ENCODE data around the gene INSIG2. TPM values are rescaled to one million over a fixed set of nuclear protein-coding genes. Genes with fewer than 3 reads are reported as not detected.
"Not testable (repeated sequence)": the region's sequence is repeated elsewhere in the genome, so short reads cannot be mapped to it uniquely, and the experiment has no call there.

The INSIG2 gene
- total RNA-seq, 1 experiment from 2014 or later: 36.1 TPM

- in situ Hi-C loops (cut with HindIII; ENCODE audit: low pct_unique_long_range_greater_than_20kb, low sequenced_read_pairs): no loop called here
- DNase-seq (ENCODE audit: low read depth): no peak
Measured at GRCh38 chr2:118091140-118091478, 2.8 kb downstream of the INSIG2 start.

DNA sequence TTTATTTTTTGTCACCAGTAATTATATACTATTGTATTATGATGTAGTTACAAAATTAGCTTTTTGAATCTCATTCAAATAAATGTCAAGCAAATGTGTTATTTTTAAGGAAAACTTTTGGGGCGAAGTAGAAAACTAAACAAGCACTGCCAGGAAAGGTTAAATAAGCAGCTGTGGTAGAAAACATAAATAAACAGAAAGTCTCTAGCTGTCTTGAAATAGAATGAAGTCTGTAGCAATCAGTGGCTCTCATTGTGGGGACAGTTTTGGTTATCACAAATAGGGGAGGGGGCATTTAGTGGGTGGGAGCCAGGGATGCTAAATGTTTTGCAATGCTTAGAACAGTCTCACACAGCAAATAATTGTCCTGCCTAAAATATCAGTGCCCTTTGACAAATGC is 3.4 kb downstream of the INSIG2 start:
- in situ Hi-C loops (cut with HindIII; ENCODE audit: low pct_unique_long_range_greater_than_20kb, low sequenced_read_pairs): no loop called here
- no peak for DNase-seq (ENCODE audit: low read depth)

- DNase-seq (ENCODE audit: low read depth); in situ Hi-C loops (cut with HindIII; ENCODE audit: low pct_unique_long_range_greater_than_20kb, low sequenced_read_pairs): not testable (repeated sequence)
Measured at GRCh38 chr2:118094102-118094501, 5.8 kb downstream of the INSIG2 start.

DNA sequence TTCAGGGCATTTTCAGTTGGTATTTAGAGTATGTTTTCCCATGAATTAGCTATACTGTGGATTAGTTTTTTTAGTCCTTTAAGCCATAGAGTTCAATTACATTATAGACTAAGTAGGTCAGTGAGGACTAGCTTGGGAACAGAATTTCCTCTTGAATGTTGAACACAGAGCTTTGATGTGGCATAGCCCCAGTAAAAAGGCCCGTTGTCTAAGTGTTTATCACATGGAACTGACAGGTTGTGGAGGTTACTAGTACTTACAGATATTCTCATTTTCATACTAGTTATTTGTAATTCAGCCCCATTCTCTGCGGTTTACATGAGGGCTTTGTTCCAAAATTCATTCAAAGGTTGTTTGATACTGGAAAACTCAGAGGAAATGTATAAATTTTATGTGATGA is 6.2 kb downstream of the INSIG2 start:
- in situ Hi-C loops (cut with HindIII; ENCODE audit: low pct_unique_long_range_greater_than_20kb, low sequenced_read_pairs): no loop called here

GRCh38 chr2:118095610-118096009 is 7.3 kb downstream of the INSIG2 start:
- in situ Hi-C loops (cut with HindIII; ENCODE audit: low pct_unique_long_range_greater_than_20kb, low sequenced_read_pairs): no loop called here
- DNase-seq (ENCODE audit: low read depth): no peak

More for the DNA sequence above, 6.2 kb downstream of the INSIG2 start:
- no peak for DNase-seq (ENCODE audit: low read depth)

DNA sequence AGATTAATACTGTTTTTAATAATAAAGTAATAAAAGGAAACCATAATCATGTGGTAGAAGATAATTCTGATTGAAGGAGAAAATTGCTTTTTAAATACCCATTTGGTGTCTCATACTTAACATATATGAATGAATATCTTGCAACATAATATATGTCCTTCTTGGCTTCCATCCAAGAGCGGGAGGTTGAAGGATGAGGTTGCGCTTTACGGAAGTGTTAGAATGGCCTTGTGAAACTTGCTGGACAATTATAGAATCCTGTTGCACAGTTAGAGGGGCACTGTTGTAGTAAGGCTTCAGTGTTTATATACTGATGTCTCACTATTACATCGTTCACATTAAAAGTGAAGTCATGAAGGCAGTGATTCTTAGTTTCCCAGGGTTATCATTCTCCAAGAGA is 9.4 kb downstream of the INSIG2 start:
- no peak for DNase-seq (ENCODE audit: low read depth)
- in situ Hi-C loops (cut with HindIII; ENCODE audit: low pct_unique_long_range_greater_than_20kb, low sequenced_read_pairs): no loop called here

GRCh38 chr2:118098307-118099030 is 10.2 kb downstream of the INSIG2 start:
- in situ Hi-C loops (cut with HindIII; ENCODE audit: low pct_unique_long_range_greater_than_20kb, low sequenced_read_pairs): no loop called here
- no peak for DNase-seq (ENCODE audit: low read depth)

- no peak for DNase-seq (ENCODE audit: low read depth)
- in situ Hi-C loops (cut with HindIII; ENCODE audit: low pct_unique_long_range_greater_than_20kb, low sequenced_read_pairs): no loop called here
Measured at GRCh38 chr2:118102433-118103082, 14.3 kb downstream of the INSIG2 start.

- in situ Hi-C loops (cut with HindIII; ENCODE audit: low pct_unique_long_range_greater_than_20kb, low sequenced_read_pairs): no loop called here
- no peak for DNase-seq (ENCODE audit: low read depth)
Measured at GRCh38 chr2:118103951-118104940, 16.0 kb downstream of the INSIG2 start.

DNA sequence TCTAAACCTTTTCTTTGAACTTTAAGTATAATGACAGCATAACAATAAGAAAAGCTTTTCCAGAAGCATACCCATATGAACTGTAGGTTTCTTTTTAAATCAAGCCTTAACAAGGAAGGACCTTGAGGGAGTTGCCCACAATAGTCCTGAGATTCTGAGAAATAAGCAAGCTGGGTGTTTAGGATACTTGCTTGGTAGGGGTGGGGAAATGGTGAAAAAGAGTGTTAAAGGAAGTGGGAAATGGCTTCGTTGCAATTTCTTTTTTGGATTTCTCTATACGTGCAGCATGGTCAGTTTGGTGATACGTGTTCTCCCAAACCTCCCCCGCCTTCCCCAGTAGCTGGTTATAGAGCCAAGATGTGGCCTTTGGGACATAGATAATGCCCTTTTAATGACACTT is 17.2 kb downstream of the INSIG2 start:
- in situ Hi-C loops (cut with HindIII; ENCODE audit: low pct_unique_long_range_greater_than_20kb, low sequenced_read_pairs): no loop called here

DNA sequence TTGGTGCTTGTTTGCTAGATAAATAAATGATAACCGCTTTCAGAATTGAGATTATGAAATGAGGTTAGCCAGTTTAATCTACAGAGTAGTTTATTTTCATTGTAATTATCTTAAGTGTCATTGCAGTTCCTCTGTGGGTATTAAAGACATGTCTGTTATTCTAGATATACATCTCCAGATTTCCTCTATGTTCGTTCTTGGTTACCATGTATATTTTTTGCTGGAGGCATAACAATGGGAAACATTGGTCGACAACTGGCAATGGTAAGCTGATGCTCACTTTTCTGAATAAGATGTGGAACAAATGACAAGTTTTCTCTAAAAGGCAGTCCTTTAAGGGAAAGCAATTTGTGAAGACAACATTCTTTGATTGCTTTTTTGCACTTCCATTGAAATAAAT is 18.7 kb downstream of the INSIG2 start:
- DNase-seq (ENCODE audit: low read depth): no peak
- in situ Hi-C loops (cut with HindIII; ENCODE audit: low pct_unique_long_range_greater_than_20kb, low sequenced_read_pairs): no loop called here

More for the DNA sequence above, 17.2 kb downstream of the INSIG2 start:
- no peak for DNase-seq (ENCODE audit: low read depth)

- in situ Hi-C loops (cut with HindIII; ENCODE audit: low pct_unique_long_range_greater_than_20kb, low sequenced_read_pairs): no loop called here
Measured at GRCh38 chr2:118110310-118110709, 22.0 kb downstream of the INSIG2 start.

DNA sequence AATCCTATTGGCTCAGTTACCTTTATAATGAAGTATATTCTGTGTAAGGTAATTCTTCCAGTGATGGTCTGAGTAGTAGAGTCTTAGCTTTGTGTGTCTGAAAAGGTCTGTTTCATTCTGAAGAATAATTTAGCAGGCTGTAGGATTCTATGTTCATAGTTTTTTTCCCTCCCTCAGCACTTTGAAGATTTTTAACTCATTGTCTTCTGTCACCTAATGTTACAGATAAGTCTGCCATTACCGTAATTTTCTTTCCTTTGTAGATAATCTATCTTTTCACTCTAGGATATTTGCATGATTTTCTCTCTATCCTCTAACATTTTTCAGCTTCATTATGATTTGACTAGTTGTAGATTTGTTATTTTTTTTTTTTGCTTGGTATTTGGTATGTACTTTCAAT is 22.7 kb downstream of the INSIG2 start:
- in situ Hi-C loops (cut with HindIII; ENCODE audit: low pct_unique_long_range_greater_than_20kb, low sequenced_read_pairs): no loop called here
- DNase-seq (ENCODE audit: low read depth): no peak

More at GRCh38 chr2:118110310-118110709, 22.0 kb downstream of the INSIG2 start:
- no peak for DNase-seq (ENCODE audit: low read depth)

DNA sequence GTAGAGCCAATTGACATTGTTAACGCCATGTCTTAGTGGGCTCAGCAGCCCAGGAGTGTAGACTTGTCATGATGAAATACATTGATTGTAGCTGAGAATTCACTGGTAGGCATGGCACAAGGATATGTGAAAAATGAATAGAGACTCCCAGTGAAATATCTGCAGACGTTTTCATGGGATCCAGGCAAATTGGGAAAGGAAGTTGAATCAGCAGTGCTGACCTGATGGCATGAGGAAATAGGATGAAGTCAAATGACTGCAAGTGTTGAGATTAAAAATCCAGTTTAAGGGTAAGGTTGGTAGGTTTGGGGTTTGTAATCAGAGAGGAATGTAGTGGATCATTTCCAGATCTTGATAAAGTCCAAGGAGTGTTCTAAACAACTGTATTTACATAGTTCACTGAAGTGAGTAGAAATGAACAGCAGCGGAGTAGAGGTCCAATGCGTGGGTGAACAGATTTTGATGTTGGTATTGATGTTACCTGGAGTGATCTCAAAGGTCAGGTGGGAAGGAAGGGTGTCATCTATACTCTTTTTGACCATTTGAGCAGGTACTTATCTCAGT is 24.6 kb downstream of the INSIG2 start:
- in situ Hi-C loops (cut with HindIII; ENCODE audit: low pct_unique_long_range_greater_than_20kb, low sequenced_read_pairs): no loop called here
- peak; percentile 90 for DNase-seq (ENCODE audit: low read depth)

DNA sequence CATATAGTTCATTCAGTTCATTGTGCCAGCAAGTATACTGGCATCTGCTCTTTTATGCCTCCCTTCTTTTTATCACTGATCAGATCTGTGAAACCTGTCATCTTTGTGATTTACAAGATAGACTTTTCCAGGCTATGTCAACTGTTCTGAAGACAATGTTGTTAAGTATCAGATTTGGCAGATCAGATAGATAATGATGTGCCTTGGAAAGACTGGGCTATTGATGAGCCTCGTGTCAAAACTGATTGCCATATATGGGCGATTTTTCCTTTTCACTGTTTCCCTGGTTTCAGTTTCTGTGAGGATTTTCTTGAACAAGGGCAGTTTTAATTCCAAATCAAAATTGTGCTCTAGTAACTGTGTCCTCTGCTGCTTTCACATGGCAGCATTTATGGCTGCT is 26.6 kb downstream of the INSIG2 start:
- no peak for DNase-seq (ENCODE audit: low read depth)
- in situ Hi-C loops (cut with HindIII; ENCODE audit: low pct_unique_long_range_greater_than_20kb, low sequenced_read_pairs): no loop called here

DNA sequence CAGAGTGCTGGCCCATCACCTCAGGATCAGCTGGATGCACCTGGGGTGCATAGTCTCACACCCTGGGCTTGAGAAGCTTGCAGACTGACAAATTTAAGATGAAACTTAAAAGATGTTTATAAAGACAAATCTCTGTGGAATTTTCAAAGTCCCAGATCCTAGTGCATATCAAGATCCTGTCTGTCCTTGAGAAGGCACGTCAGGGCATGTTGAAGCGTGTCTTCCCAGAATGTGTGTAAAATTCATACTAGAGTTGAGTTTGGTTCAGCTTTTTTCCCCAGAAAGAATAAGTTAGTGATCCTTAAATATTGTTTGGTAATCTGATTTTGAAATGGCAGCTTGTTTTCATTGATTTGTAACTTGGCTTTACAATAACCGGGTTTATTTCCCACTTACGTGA is 27.5 kb downstream of the INSIG2 start:
- in situ Hi-C loops (cut with HindIII; ENCODE audit: low pct_unique_long_range_greater_than_20kb, low sequenced_read_pairs): no loop called here
- DNase-seq (ENCODE audit: low read depth): no peak

- no peak for DNase-seq (ENCODE audit: low read depth)
- in situ Hi-C loops (cut with HindIII; ENCODE audit: low pct_unique_long_range_greater_than_20kb, low sequenced_read_pairs): no loop called here
Measured at GRCh38 chr2:118118479-118118878, 30.2 kb downstream of the INSIG2 start.

DNA sequence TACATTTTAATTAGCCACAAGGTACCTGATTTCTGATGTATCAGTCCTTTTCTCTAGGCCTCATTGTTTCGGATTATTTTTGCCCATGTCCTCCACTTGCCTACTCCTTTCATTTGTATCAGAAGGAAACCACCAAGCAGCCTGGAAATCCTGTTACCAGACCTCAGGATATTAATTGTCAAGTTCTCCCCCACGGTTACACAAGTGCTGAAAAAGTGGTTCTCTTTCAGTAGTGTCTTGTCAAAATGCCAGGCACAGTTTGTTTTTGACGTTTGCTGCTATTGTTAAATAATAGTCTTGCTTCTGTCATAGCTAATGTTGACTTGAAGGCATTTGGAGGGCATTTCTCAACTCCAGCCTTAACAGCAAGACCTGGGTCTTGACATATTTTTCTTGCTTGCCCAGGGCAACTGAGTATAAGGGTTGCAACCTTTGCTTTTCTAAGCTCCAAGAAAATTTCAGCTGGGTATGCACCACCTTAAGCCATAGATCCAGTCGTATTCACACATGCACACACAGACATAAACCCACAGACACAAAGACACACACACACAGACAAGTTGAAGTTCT is 31.0 kb downstream of the INSIG2 start:
- in situ Hi-C loops (cut with HindIII; ENCODE audit: low pct_unique_long_range_greater_than_20kb, low sequenced_read_pairs): no loop called here
- DNase-seq (ENCODE audit: low read depth): no peak

Data from Caki2 (cell line).